H1 (cell line): ENCODE measurements around the gene CARM1. TPM values are rescaled to one million over a fixed set of nuclear protein-coding genes. Genes with fewer than 3 reads are reported as not detected.

ENCODE experiments used
- BCL11A ChIP-seq, 2 experiments: IDR thresholded peaks; one replicate each; pipeline ENCODE4 v1.6.1; 2011; ENCODE audit warnings: low read depth in 2 of 2, low read length in 2 of 2, mild to moderate bottlenecking in 2 of 2
- GTF2F1 ChIP-seq: IDR thresholded peaks from 2 replicates; pipeline ENCODE4 v1.6.1; 2012; ENCODE audit warnings: low read depth, low read length, improper control_type of control experiment, borderline replicate concordance
- HDAC6 ChIP-seq: IDR thresholded peaks from one replicate; pipeline ENCODE4 v1.7.1; 2012; ENCODE audit warnings: low read depth, mild to moderate bottlenecking, inconsistent platforms, low read length, moderate library complexity
- POLR2A ChIP-seq, 2 experiments: IDR thresholded peaks; 1 replicate in 1 of 2; 2 replicates in 1 of 2; pipeline ENCODE4 v1.6.1; 2011; ENCODE audit warnings: low read depth in 2 of 2, low read length in 2 of 2, mild to moderate bottlenecking in 2 of 2; ENCODE audit errors: control extremely low read depth in 1 of 2
- RAD21 ChIP-seq, 2 experiments: IDR thresholded peaks in 1 of 2; conservative IDR thresholded peaks in 1 of 2; 2 replicates each; pipeline ENCODE4 v1.6.1; 2011; ENCODE audit warnings: low read depth in 2 of 2, low read length in 2 of 2, improper control_type of control experiment in 1 of 2, inconsistent platforms in 1 of 2, mild to moderate bottlenecking in 1 of 2, moderate library complexity in 1 of 2
- SP4 ChIP-seq: IDR thresholded peaks from 2 replicates; pipeline ENCODE4 v1.6.1; 2012; ENCODE audit warnings: low read length, inconsistent platforms
- SUZ12 ChIP-seq: fragments of 200-600 bp; sonication (generic); IDR thresholded peaks from 2 replicates; pipeline ENCODE4 v1.6.1; 2012; ENCODE audit warnings: mild to moderate bottlenecking, inconsistent platforms, low read length, moderate library complexity, mixed read lengths
- polyA plus RNA-seq, 7 experiments: library from polyadenylated mRNA; depleted of rRNA in 3 of 7; stranded (reverse) in 5 of 7; unstranded in 2 of 7; fragments of >200 nt in 5 of 7; fragments of 200-250 nt in 2 of 7; gene quantifications; 1 replicate in 5 of 7; 2 replicates in 1 of 7; 4 replicates in 1 of 7; pipeline versions ENCODE4 v1.2.1 to v1.2.3, GENCODE V29; 2011 to 2013; ENCODE audit warnings: missing spikeins in 2 of 7, mixed read lengths in 2 of 7
- total RNA-seq: library from RNA; stranded (reverse); fragmentation: NEBNext Ultra II Directional; extraction: Animal tissue kit (Norgen Biotek cat#: 25700); gene quantifications from 2 replicates; pipeline ENCODE4 v1.2.1, GENCODE V29; 2021
- TF ChIP-seq, protein P1 (sequence below): fragments of 300-600 bp; sonication (generic); IDR thresholded peaks from 2 replicates; pipeline ENCODE4 v1.7.1; 2012; ENCODE audit warnings: low read length, moderate library complexity, mild to moderate bottlenecking, inconsistent platforms; ENCODE audit not compliant: insufficient replicate concordance

Gene CARM1
- total and polyA plus RNA-seq, 2 of the 8 experiments (the other 6 are each of a cell fraction or from before 2014, with no cell fraction given), result 134 to 164 TPM

DNA sequence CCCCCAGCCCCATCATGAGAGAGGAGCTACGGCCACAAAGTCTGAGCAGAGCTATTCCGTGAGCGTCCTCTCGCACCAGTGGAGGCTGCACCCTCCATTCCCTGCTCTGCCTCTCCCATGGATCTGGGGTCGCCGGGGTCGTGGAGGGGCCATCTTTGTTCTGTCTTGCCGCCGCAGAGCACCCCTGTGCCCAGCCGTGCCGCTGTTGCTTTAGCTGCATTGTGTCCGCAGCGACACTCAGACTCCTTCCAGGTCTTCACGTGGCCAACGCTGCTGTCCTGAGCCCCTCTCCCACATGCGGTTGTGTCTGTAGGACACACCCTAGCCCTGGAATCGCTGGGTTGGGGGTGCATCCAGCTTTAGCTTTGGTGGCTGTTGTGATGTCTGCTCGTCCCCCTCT lies 41.3 kb downstream of the CARM1 start (continued):
- TF ChIP-seq, protein P1, sequence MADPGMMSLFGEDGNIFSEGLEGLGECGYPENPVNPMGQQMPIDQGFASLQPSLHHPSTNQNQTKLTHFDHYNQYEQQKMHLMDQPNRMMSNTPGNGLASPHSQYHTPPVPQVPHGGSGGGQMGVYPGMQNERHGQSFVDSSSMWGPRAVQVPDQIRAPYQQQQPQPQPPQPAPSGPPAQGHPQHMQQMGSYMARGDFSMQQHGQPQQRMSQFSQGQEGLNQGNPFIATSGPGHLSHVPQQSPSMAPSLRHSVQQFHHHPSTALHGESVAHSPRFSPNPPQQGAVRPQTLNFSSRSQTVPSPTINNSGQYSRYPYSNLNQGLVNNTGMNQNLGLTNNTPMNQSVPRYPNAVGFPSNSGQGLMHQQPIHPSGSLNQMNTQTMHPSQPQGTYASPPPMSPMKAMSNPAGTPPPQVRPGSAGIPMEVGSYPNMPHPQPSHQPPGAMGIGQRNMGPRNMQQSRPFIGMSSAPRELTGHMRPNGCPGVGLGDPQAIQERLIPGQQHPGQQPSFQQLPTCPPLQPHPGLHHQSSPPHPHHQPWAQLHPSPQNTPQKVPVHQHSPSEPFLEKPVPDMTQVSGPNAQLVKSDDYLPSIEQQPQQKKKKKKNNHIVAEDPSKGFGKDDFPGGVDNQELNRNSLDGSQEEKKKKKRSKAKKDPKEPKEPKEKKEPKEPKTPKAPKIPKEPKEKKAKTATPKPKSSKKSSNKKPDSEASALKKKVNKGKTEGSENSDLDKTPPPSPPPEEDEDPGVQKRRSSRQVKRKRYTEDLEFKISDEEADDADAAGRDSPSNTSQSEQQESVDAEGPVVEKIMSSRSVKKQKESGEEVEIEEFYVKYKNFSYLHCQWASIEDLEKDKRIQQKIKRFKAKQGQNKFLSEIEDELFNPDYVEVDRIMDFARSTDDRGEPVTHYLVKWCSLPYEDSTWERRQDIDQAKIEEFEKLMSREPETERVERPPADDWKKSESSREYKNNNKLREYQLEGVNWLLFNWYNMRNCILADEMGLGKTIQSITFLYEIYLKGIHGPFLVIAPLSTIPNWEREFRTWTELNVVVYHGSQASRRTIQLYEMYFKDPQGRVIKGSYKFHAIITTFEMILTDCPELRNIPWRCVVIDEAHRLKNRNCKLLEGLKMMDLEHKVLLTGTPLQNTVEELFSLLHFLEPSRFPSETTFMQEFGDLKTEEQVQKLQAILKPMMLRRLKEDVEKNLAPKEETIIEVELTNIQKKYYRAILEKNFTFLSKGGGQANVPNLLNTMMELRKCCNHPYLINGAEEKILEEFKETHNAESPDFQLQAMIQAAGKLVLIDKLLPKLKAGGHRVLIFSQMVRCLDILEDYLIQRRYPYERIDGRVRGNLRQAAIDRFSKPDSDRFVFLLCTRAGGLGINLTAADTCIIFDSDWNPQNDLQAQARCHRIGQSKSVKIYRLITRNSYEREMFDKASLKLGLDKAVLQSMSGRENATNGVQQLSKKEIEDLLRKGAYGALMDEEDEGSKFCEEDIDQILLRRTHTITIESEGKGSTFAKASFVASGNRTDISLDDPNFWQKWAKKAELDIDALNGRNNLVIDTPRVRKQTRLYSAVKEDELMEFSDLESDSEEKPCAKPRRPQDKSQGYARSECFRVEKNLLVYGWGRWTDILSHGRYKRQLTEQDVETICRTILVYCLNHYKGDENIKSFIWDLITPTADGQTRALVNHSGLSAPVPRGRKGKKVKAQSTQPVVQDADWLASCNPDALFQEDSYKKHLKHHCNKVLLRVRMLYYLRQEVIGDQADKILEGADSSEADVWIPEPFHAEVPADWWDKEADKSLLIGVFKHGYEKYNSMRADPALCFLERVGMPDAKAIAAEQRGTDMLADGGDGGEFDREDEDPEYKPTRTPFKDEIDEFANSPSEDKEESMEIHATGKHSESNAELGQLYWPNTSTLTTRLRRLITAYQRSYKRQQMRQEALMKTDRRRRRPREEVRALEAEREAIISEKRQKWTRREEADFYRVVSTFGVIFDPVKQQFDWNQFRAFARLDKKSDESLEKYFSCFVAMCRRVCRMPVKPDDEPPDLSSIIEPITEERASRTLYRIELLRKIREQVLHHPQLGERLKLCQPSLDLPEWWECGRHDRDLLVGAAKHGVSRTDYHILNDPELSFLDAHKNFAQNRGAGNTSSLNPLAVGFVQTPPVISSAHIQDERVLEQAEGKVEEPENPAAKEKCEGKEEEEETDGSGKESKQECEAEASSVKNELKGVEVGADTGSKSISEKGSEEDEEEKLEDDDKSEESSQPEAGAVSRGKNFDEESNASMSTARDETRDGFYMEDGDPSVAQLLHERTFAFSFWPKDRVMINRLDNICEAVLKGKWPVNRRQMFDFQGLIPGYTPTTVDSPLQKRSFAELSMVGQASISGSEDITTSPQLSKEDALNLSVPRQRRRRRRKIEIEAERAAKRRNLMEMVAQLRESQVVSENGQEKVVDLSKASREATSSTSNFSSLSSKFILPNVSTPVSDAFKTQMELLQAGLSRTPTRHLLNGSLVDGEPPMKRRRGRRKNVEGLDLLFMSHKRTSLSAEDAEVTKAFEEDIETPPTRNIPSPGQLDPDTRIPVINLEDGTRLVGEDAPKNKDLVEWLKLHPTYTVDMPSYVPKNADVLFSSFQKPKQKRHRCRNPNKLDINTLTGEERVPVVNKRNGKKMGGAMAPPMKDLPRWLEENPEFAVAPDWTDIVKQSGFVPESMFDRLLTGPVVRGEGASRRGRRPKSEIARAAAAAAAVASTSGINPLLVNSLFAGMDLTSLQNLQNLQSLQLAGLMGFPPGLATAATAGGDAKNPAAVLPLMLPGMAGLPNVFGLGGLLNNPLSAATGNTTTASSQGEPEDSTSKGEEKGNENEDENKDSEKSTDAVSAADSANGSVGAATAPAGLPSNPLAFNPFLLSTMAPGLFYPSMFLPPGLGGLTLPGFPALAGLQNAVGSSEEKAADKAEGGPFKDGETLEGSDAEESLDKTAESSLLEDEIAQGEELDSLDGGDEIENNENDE, result no peak
- TF ChIP-seq HDAC6 (no peak), POLR2A (IDR thresholded peaks at IDR 0.05; ENCODE audit: control extremely low read depth in 1 of 2, low read depth in 2 of 2, low read length in 2 of 2) (no peak), RAD21 (IDR thresholded peaks at IDR 0.05 in 1 of 2, conservative IDR thresholded peaks at IDR 0.05 in 1 of 2; ENCODE audit: low read depth in 2 of 2, low read length in 2 of 2) (no peak), GTF2F1 (no peak), BCL11A (IDR thresholded peaks at IDR 0.05; ENCODE audit: low read depth in 2 of 2, low read length in 2 of 2) (no peak), SUZ12 (no peak), SP4 (no peak)
